ENCODE results near the gene DEPDC4. TPM values are rescaled to one million over a fixed set of nuclear protein-coding genes. Genes with fewer than 3 reads are reported as not detected.

DEPDC4 gene
- total RNA-seq, 3 donors from 2014 or later (not counting 1 experiment from before 2014, with no cell fraction given) = 0.16 TPM; not detected in 2

DNA sequence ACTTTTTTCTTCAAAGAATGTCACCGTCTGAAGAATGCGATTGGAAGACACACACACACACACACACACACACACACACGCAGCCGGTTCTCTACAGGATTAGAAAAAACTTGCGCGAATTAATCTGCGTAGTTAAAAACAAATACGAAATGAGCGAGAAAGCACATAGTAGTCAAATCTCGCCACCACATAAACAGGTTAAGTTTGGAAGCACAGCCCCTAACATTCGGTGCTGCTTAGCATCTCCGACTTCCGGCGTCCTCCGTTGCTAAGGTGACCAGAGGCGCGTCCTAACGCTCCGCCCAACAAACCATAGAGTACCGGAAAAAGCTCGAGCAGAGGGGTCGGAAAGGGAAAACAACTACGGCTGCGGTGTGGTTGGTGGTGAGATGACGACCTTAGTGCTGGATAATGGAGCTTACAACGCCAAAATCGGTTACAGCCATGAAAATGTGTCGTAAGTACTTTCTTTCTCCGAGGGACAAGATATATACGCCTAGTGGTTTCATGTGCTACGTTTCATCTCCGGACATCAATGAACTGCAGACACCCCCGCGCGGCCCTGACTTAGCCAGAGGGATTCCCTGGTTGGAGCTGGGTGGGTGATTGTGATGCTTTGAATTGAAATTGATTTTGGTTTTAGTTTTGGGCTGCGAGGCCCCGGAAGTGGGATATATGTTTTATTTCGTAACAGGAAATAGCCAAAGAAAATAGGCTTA, 66.3 kb downstream of the DEPDC4 start, which contains the start of gene ACTR6:
ACTR6 (plus strand) TSS at position 353 of the 719 bp plus-strand sequence; CDS start at position 390, 37 bp downstream.
- TF ChIP-seq, protein P1, sequence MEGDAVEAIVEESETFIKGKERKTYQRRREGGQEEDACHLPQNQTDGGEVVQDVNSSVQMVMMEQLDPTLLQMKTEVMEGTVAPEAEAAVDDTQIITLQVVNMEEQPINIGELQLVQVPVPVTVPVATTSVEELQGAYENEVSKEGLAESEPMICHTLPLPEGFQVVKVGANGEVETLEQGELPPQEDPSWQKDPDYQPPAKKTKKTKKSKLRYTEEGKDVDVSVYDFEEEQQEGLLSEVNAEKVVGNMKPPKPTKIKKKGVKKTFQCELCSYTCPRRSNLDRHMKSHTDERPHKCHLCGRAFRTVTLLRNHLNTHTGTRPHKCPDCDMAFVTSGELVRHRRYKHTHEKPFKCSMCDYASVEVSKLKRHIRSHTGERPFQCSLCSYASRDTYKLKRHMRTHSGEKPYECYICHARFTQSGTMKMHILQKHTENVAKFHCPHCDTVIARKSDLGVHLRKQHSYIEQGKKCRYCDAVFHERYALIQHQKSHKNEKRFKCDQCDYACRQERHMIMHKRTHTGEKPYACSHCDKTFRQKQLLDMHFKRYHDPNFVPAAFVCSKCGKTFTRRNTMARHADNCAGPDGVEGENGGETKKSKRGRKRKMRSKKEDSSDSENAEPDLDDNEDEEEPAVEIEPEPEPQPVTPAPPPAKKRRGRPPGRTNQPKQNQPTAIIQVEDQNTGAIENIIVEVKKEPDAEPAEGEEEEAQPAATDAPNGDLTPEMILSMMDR (IDR thresholded peaks at IDR 0.05) = no peak
- no peaks in the 10 kb centered on the region for H3K27me3 Mint-ChIP-seq (ENCODE audit: low read depth in 2 of 2)

DNA sequence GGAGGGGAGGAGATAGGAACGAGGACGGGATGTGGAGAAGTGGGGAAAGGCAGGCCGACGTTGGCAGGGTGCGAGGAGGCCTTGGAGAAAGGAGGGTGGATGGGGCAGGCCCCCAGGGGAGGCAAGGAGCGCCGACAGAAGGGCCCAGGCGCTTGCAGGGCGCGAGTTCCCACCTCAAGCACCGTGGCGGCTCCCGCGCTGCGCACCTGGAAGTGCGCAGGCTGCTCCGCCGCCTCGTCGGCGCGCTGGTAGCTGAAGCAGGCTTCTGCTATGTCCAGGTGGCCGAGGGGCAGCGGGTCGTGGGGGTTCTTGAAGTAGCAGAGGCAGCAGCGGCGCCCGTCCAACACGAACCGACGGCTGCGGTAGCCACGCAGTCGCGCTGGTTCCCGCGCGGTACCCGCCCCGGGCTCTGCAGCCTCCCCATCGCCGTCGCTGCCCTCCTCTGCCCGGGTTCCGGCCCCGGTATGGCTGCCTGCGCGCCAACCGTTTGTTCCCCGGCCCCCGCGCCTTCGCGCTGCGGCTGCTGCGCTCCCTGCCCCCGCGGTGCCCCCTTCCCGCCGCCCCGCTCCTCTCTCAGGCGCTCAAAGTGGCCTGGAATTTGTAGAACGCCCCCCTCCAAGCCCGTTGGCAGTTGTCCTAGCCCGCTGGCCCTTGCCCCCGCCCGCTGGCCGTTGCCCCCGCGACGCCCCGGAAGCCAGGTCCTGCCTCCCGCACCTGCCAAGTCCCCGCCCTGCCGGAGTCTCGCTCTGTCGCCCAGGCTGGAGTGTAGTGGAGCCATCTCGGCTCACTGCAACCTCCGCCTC, 67.3 kb downstream of the DEPDC4 start:
- peak overlapping the region; percentile 99 for H3K4me3 Mint-ChIP-seq
- TF ChIP-seq, protein P1 (IDR thresholded peaks at IDR 0.05) = no peak
- peaks cover 28% of the 10 kb centered on the region for H3K4me1 ChIP-seq (ENCODE audit: control insufficient read depth, insufficient read depth, low read length)
- H3K36me3 ChIP-seq (ENCODE audit: control insufficient read depth, insufficient read depth, low read length) = no peaks in the 10 kb centered on the region
- H3K27me3 Mint-ChIP-seq (ENCODE audit: low read depth in 2 of 2) = no peaks in the 10 kb centered on the region
- intact Hi-C loops (cut with micrococcal nuclease) = loop anchor here (1.0 to 5.0 kb wide), 4 partner anchors 37 to 1697 kb away; partner anchors contain the start of genes BLTP3B, DEPDC4 and SCYL2
- H3K4me3 ChIP-seq (ENCODE audit: low read length) = peak overlapping the region; percentile 81
- peak overlapping the region; percentile 59 for H3K27ac ChIP-seq (ENCODE audit: low read length)
- no peaks in the 10 kb centered on the region for H3K9me3 ChIP-seq (ENCODE audit: control insufficient read depth, insufficient read depth, low read length)
- no peaks in the 10 kb centered on the region for H3K9me3 Mint-ChIP-seq
- under 1% methylated on average over 79 of the region's 79 CpGs for WGBS (ENCODE audit: insufficient coverage)
- H3K27me3 ChIP-seq (ENCODE audit: control insufficient read depth, insufficient read depth, low read length) = no peaks in the 10 kb centered on the region
- H3K36me3 Mint-ChIP-seq = no peaks in the 10 kb centered on the region
- H3K4me1 Mint-ChIP-seq = peaks cover 32 to 36% of the 10 kb centered on the region in 2 donors
- H3K27ac Mint-ChIP-seq = peak overlapping the region; percentile 98
- ATAC-seq (peak; percentile 58 to 73 (median 60)), DNase-seq (peak; percentile 63 to 81)

More for the DNA sequence above, 66.3 kb downstream of the DEPDC4 start, which contains the start of gene ACTR6:
- WGBS (ENCODE audit: insufficient coverage) = under 1% methylated on average over 38 of the region's 38 CpGs
- Histone ChIP-seq H3K36me3 (ENCODE audit: control insufficient read depth, insufficient read depth, low read length) (no peaks in the 10 kb centered on the region), H3K9me3 (ENCODE audit: control insufficient read depth, insufficient read depth, low read length) (no peaks in the 10 kb centered on the region), H3K27ac (ENCODE audit: low read length) (peak within 1 kb of the TSS; percentile 84), H3K4me1 (ENCODE audit: control insufficient read depth, insufficient read depth, low read length) (peaks cover 28% of the 10 kb centered on the region), H3K4me3 (ENCODE audit: low read length) (peak within 1 kb of the TSS; percentile 81), H3K27me3 (ENCODE audit: control insufficient read depth, insufficient read depth, low read length) (no peaks in the 10 kb centered on the region)
- peak; percentile 97 to 99 for DNase-seq
- H3K27ac Mint-ChIP-seq = peak within 1 kb of the TSS; percentile 98
- peak within 1 kb of the TSS; percentile 99 for H3K4me3 Mint-ChIP-seq
- H3K4me1 Mint-ChIP-seq = peaks cover 32 to 36% of the 10 kb centered on the region in 2 donors
- no peaks in the 10 kb centered on the region for H3K9me3 Mint-ChIP-seq
- intact Hi-C loops (cut with micrococcal nuclease) = loop anchor here (1.0 to 5.0 kb wide), 3 partner anchors 58 to 1698 kb away; partner anchors contain the start of genes BLTP3B, DEPDC4 and SCYL2
- H3K36me3 Mint-ChIP-seq = no peaks in the 10 kb centered on the region
- peak; percentile 86 to 94 (median 88) for ATAC-seq

DNA sequence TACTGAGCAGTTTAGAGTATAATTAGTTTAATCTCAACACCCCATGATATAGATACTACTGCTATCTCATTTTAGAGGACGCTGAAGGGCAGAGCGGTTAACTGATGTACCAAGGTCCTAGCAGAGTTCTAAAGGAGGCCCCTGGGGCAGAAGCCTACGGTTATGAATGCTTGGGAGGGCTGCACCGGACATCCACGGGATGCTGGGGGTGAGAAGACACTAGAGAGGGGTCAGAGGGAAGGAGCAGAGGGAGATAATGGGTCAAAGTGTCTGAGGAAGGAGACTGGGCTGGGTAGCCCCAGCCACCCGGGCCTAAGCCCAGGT, 67.9 kb downstream of the DEPDC4 start:
- Histone ChIP-seq H3K27ac (ENCODE audit: low read length) (peak overlapping the region; percentile 59), H3K9me3 (ENCODE audit: control insufficient read depth, insufficient read depth, low read length) (no peaks in the 10 kb centered on the region), H3K36me3 (ENCODE audit: control insufficient read depth, insufficient read depth, low read length) (no peaks in the 10 kb centered on the region), H3K4me3 (ENCODE audit: low read length) (peak overlapping the region; percentile 81), H3K4me1 (ENCODE audit: control insufficient read depth, insufficient read depth, low read length) (peaks cover 28% of the 10 kb centered on the region), H3K27me3 (ENCODE audit: control insufficient read depth, insufficient read depth, low read length) (no peaks in the 10 kb centered on the region)
- Mint-ChIP-seq H3K4me1 (peaks cover 32 to 36% of the 10 kb centered on the region in 2 donors), H3K9me3 (no peaks in the 10 kb centered on the region), H3K4me3 (peak overlapping the region; percentile 99), H3K36me3 (no peaks in the 10 kb centered on the region), H3K27ac (peak overlapping the region in 1 of 2 donors; percentile 98), H3K27me3 (ENCODE audit: low read depth in 2 of 2) (no peaks in the 10 kb centered on the region)
- DNase-seq (no peak), ATAC-seq (no peak)
- intact Hi-C loops (cut with micrococcal nuclease) = loop anchor here (5.0 kb wide), 1 partner anchor 37 kb away; no protein-coding TSS in a partner anchor
- WGBS (ENCODE audit: insufficient coverage) = 61% methylated on average over 6 of the region's 6 CpGs
- TF ChIP-seq, protein P1 (IDR thresholded peaks at IDR 0.05) = no peak

Measured in natural killer cell (primary cell).